Measurements from ENCODE around the gene FAM136A. TPM values are rescaled to one million over a fixed set of nuclear protein-coding genes. Genes with fewer than 3 reads are reported as not detected.
A peak's percentile ranks its signal among the peaks of the same experiment; 100 is the strongest.
"Not testable (repeated sequence)": the region's sequence is repeated elsewhere in the genome, so short reads cannot be mapped to it uniquely, and the experiment has no call there.

FAM136A gene
- total RNA-seq, 2 donors from 2014 or later, result 32.5 to 69.2 TPM

DNA sequence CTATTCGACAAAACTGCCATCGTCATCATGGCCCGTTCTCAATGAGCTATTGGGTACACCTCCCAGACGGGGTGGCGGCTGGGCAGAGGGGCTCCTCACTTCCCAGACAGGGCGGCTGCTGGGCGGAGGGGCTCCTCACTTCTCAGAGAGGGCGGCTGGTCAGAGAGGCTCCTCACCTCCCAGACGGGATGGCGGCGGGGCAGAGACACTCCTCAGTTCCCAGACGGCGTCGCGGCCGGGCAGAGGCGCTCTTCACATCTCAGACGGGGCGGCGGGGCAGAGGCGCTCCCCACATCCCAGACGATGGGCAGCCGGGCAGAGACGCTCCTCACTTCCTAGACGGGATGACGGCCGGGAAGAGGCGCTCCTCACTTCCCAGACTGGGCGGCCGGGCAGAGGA lies 34.9 kb downstream of the FAM136A start:
- H3K27ac Mint-ChIP-seq; H3K9me3 Mint-ChIP-seq; H3K4me3 Mint-ChIP-seq; H3K27me3 Mint-ChIP-seq; H3K4me1 Mint-ChIP-seq; ATAC-seq (replicated peaks): not testable (repeated sequence)
- peaks cover 49% of the 10 kb centered on the region for H3K36me3 Mint-ChIP-seq (ENCODE audit: low read depth)

DNA sequence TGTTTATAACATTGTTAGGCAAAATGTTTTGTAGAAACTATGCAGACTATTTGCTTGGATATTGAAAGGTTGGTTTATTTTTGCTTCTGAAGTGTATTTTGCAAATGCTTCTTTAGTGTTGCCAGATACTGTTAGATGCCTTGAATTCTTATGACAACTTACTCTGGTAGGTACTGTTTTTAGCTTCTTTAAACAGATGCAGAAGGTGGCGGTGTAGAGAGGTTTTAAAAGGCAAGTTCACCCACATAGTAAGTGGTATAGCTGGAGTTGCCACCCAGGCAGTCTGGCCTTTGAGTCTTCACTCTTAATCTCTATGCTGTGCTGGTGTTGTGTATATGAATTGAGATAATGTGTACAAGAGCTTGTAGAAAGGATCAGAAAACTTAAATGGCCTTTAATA lies 40.4 kb downstream of the FAM136A start:
- Mint-ChIP-seq H3K36me3 (ENCODE audit: low read depth) (peaks cover 60% of the 10 kb centered on the region), H3K4me3 (no peak overlapping the region), H3K27ac (no peak overlapping the region), H3K9me3 (no peaks in the 10 kb centered on the region), H3K27me3 (no peaks in the 10 kb centered on the region), H3K4me1 (peaks cover 13% of the 10 kb centered on the region)
- no peak for ATAC-seq (replicated peaks)

DNA sequence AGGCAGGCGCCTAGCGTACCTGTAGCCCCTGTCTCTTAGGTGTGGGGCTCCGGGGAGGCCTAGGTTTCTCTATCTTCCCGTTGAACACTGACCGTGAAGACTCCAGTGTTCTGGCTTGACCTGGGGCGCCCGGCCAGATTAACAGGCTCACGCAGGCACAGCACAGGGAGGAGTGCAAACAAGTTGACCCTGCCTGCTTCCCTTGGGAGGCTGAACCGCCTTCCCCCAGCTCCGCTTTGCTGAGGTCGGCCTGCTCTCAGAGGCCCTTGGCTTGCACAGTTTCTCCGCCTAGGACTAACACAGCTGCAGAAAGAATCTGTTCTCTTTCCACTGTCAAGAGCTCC lies 43.4 kb downstream of the FAM136A start:
- H3K27me3 Mint-ChIP-seq, result no peaks in the 10 kb centered on the region
- no peaks in the 10 kb centered on the region for H3K9me3 Mint-ChIP-seq
- H3K4me3 Mint-ChIP-seq, result peak overlapping the region; percentile 90
- peaks cover 13% of the 10 kb centered on the region for H3K4me1 Mint-ChIP-seq
- ATAC-seq (replicated peaks), result no peak
- peaks cover 43% of the 10 kb centered on the region for H3K36me3 Mint-ChIP-seq (ENCODE audit: low read depth)
- no peak overlapping the region for H3K27ac Mint-ChIP-seq

DNA sequence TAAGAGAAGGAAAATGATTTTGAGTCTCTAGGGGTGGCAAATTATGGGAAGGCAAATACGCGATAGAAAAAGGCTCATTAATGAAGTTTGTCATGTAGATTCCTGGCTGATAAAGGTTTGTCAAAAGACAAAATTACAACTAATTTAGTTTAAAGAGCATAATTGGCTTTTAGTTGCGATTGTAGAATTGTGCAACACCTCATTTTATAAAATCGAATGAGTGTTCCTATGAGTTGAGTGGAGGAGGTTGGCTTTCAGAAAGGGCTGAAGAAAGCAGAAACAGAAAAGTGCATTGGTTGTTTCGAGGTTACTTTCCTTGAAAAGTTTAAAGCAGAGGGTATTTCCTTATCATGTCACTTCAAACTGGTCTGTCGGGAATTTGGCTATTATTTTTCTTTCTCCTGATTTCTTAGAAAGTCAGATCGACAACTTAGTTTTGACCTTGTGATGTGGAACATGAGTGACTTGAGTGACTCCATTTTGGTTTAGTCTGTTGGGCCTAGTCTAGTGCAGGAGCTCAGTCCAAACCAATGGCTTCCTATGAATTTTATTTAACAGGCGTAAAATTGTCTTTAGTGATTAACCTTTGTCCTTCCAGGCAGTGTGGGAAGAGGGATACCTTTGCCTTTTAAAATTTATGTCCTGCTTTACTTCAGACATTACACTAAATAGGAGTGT lies 46.1 kb downstream of the FAM136A start:
- no peak for ATAC-seq (replicated peaks)
- peaks cover 17% of the 10 kb centered on the region for H3K36me3 Mint-ChIP-seq (ENCODE audit: low read depth)
- no peaks in the 10 kb centered on the region for H3K9me3 Mint-ChIP-seq
- no peak overlapping the region for H3K27ac Mint-ChIP-seq
- peaks cover 2% of the 10 kb centered on the region for H3K4me1 Mint-ChIP-seq
- peak overlapping the region; percentile 90 for H3K4me3 Mint-ChIP-seq
- no peaks in the 10 kb centered on the region for H3K27me3 Mint-ChIP-seq

DNA sequence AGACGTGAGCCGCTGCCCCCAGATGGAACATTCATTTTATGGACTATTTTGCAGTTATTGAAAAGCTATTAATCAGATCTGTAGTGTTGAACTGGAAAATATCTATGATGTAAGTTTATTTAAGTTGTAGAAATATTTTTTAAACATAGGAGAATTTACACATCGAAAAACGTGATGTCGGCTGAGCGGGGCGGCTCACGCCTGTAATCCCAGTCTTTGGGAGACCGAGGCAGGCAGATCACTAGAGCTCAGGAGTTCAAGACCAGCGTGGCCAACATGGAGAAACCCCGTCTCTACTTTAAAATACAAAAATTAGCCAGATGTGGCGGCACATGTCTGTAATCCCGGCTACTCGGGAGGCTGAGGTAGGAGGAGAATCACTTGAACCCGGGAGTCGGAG lies 51.4 kb downstream of the FAM136A start:
- no peak for ATAC-seq (replicated peaks)
- H3K9me3 Mint-ChIP-seq, result no peaks in the 10 kb centered on the region
- peaks cover 10% of the 10 kb centered on the region for H3K4me1 Mint-ChIP-seq
- no peak overlapping the region for H3K4me3 Mint-ChIP-seq
- H3K27ac Mint-ChIP-seq, result no peak overlapping the region
- H3K36me3 Mint-ChIP-seq (ENCODE audit: low read depth), result peaks cover 34% of the 10 kb centered on the region
- no peaks in the 10 kb centered on the region for H3K27me3 Mint-ChIP-seq

DNA sequence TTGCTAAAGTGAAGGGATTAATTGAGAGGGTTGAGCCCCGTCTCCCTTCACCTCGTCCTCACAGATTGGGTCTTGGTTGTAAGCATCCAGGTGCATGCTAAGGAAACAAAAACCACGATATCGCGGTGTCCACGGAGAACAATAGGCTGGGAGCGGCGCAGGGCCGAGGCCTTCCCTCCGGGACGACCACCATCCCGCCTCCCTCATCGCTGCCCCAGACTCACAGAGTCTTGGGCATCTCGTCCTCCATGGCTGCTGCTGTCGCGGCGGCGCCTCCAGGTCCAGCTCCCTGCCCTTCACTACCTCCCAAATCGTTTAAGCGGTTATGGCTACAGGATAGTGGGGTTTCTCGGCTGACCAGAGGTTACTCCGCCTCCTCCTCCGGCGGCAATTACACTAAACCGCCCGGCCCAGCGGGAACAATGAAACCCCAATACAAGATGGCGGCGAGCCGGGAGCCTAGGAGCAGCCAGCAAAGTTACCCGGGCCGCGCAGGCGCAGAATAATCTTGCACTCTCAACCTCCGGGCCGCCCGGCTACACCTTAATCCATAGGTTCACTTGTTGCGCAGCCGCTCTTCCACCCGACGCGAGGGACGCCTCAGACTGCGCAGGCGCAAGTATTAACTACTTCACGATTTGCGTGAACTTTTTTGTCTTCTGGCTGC lies 53.6 kb downstream of the FAM136A start, which contains the start of gene TIA1:
Gene TIA1 (minus strand): TSS at position 448 of the 667 bp plus-strand sequence. CDS start 198 bp downstream, at position 250.
- no peaks in the 10 kb centered on the region for H3K27me3 Mint-ChIP-seq
- H3K4me3 Mint-ChIP-seq, result peak within 1 kb of the TSS; percentile 94
- peaks cover 42% of the 10 kb centered on the region for H3K36me3 Mint-ChIP-seq (ENCODE audit: low read depth)
- peak within 1 kb of the TSS; percentile 100 for H3K27ac Mint-ChIP-seq
- H3K9me3 Mint-ChIP-seq, result no peaks in the 10 kb centered on the region
- ATAC-seq (replicated peaks), result peak; percentile 98
- H3K4me1 Mint-ChIP-seq, result peaks cover 19% of the 10 kb centered on the region

DNA sequence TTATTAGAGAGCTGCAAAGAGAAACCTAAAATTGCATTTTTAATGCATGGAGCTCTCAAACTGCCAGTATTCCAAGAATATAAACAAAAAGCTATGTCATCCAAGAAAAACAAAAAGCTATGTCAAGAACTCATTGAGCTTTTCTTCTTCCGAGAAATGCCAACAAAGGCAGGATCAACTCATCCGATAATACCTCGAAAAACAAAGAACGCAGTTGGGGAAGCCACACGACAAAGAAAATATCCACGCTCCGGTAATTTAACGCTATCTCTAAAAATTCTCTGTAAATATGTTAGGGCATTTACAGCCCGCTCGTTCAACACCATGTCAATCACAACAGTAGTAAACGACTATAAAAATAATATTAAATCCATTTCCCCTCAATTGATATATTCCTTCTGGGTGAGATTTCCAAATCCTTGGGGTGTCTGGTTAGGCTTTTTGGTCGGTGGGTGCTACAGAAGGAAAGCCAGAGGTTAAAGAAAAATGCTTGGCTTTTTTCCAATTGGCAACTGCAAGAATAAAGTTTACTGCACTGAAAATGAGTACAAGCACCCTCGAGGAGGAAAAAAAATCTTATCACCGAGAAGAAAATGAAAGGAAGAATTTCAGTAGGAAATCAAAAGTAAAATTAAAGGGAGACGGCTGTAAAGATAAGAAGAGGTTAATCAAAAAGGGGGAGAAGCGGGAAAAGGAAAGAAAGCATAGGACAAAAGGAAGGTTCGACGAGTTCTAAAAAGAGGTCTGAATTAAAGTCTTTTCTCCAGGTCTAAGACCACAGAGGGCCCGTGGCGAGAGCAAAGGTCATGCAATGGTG lies 54.3 kb downstream of the FAM136A start:
- peak overlapping the region; percentile 94 for H3K4me3 Mint-ChIP-seq
- H3K27me3 Mint-ChIP-seq, result no peaks in the 10 kb centered on the region
- peaks cover 48% of the 10 kb centered on the region for H3K36me3 Mint-ChIP-seq (ENCODE audit: low read depth)
- peak overlapping the region; percentile 100 for H3K27ac Mint-ChIP-seq
- no peak for ATAC-seq (replicated peaks)
- H3K9me3 Mint-ChIP-seq, result no peaks in the 10 kb centered on the region
- peaks cover 23% of the 10 kb centered on the region for H3K4me1 Mint-ChIP-seq

Other genes with a start within 250 kb of the FAM136A start
- gene PCBP1, start 214.6 kb downstream of the FAM136A start, total RNA-seq, result 100 to 1,000 TPM; 385 to 468 TPM
- gene C2orf42, start 111.0 kb downstream of the FAM136A start, total RNA-seq, result 10 to 100 TPM; 24.0 to 37.3 TPM
- 10 to 100 TPM; 88.2 to 95.6 TPM for gene TIA1, start 53.4 kb downstream of the FAM136A start, total RNA-seq
- gene PCYOX1, start 43.9 kb downstream of the FAM136A start, total RNA-seq, result 10 to 100 TPM; 18.2 to 24.7 TPM
- 100 to 1,000 TPM; 232 to 441 TPM for gene SNRPG, start 8.3 kb downstream of the FAM136A start, total RNA-seq

All from activated T-helper 17 cell treated with anti-CD3 and anti-CD28 coated beads, Interleukin-2, amount 50 U/mL, for 72 hours (primary cell).